HepG2 (cell line): ENCODE data around the gene HMHB1. TPM values are rescaled to one million over a fixed set of nuclear protein-coding genes. Genes with fewer than 3 reads are reported as not detected.

Experiments used
- ATAC-seq: fragments of 200-7000 bp; cut with Tn5 transposase; 3 replicates; pipeline ENCODE4 v1.9.1; 2020; ENCODE audit warnings: mild to moderate bottlenecking, moderate library complexity
- BruUV-seq: library from RNA; stranded (reverse); fragments of 400-500 nt; replicated peaks from 2 replicates; lab custom pipeline; 2021; lab: Mats Ljungman, UMichigan
- CTCF ChIA-PET: fragments of 300-600 bp; formaldehyde crosslinking; extraction: SDS; loops from one replicate; lab custom pipeline; 2021; ENCODE audit warnings: low total read pairs, inconsistent platforms, low intra/inter-chr PET ratio; lab: Yijun Ruan, JAX
- POLR2A ChIA-PET: fragments of 350-600 bp; sonication (Branson Sonifier 250); formaldehyde crosslinking; loops from one replicate; lab custom pipeline; 2020; ENCODE audit warnings: antibody characterized with exemption, inconsistent platforms; lab: Yijun Ruan, JAX
- DNase-seq: peaks from one replicate; pipeline ENCODE4 v3.0.0-alpha.2; 2015; ENCODE audit warnings: low spot score
- FAIRE-seq: peaks from 3 replicates; lab custom pipeline; 2011; peaks lifted over from hg19 to GRCh38; lab: Jason Lieb, UNC
- H2AFZ ChIP-seq: one replicate; pipeline ENCODE4 v1.6.1; 2011; ENCODE audit warnings: low read length, inconsistent platforms
- H3K27ac ChIP-seq: fragments of 300-600 bp; 3 replicates; pipeline ENCODE4 v1.8.0; 2011; ENCODE audit warnings: mixed run types, mild to moderate bottlenecking, mixed read lengths, low read length, inconsistent platforms; ENCODE audit not compliant: insufficient read depth; ENCODE audit errors: extremely low read length
- H3K27me3 ChIP-seq, 2 experiments: fragments of 200-600 bp in 1 of 2; 2 replicates in 1 of 2; 3 replicates in 1 of 2; pipeline versions ENCODE4 v1.6.0 to v1.8.0; 2011; ENCODE audit warnings: low read length in 2 of 2, mild to moderate bottlenecking in 2 of 2, moderate library complexity in 2 of 2, inconsistent platforms in 1 of 2; ENCODE audit not compliant: insufficient read depth in 2 of 2, control insufficient read depth in 1 of 2
- H3K36me3 ChIP-seq, 2 experiments: fragments of 200-600 bp in 1 of 2; replicated peaks in 1 of 2; 2 replicates in 1 of 2; 3 replicates in 1 of 2; pipeline versions ENCODE4 v1.5.1 to v1.8.0; 2011; ENCODE audit warnings: low read length in 2 of 2, inconsistent platforms in 1 of 2; ENCODE audit not compliant: insufficient read depth in 2 of 2, control insufficient read depth in 1 of 2
- H3K4me1 ChIP-seq: 2 replicates; pipeline ENCODE4 v1.5.1; 2012; ENCODE audit warnings: low read length, inconsistent platforms; ENCODE audit not compliant: insufficient read depth
- H3K4me2 ChIP-seq: 2 replicates; pipeline ENCODE4 v1.6.0; 2011; ENCODE audit warnings: low read depth, low read length, inconsistent platforms
- H3K4me3 ChIP-seq, 3 experiments: fragments of 200-600 bp in 1 of 3; sonication (generic), shearing (Covaris generic) in 1 of 3; replicated peaks in 1 of 3; 2 replicates each; pipeline ENCODE4 v1.5.1; 2011 to 2016; ENCODE audit warnings: low read length in 3 of 3, inconsistent platforms in 2 of 3, low read depth in 2 of 3, mild to moderate bottlenecking in 2 of 3, control low read depth in 1 of 3, mixed read lengths in 1 of 3; ENCODE audit not compliant: insufficient read depth in 1 of 3
- H3K79me2 ChIP-seq: one replicate; pipeline ENCODE4 v1.6.1; 2011; ENCODE audit warnings: low read length, inconsistent platforms; ENCODE audit not compliant: insufficient read depth
- H3K9ac ChIP-seq: 2 replicates; pipeline ENCODE4 v1.6.0; 2011; ENCODE audit warnings: mild to moderate bottlenecking, low read depth, low read length, inconsistent platforms; ENCODE audit not compliant: insufficient read depth
- H3K9me3 ChIP-seq: 2 replicates; pipeline ENCODE4 v1.5.1; 2012; ENCODE audit warnings: mild to moderate bottlenecking, low read length
- H4K20me1 ChIP-seq: 2 replicates; pipeline ENCODE4 v1.6.0; 2011; ENCODE audit warnings: inconsistent platforms, mild to moderate bottlenecking, low read length, moderate library complexity; ENCODE audit not compliant: insufficient read depth
- AGO1 ChIP-seq: fragments of 200-400 bp; formaldehyde crosslinking; IDR thresholded peaks from 2 replicates; pipeline ENCODE4 v1.6.1; 2017; ENCODE audit warnings: mild to moderate bottlenecking, low read depth, low read length, moderate library complexity; ENCODE audit not compliant: poor library complexity, severe bottlenecking
- CBX5 ChIP-seq: sonication (generic); formaldehyde crosslinking; IDR thresholded peaks from 2 replicates; pipeline ENCODE4 v1.4.0; 2020; ENCODE audit warnings: missing genetic modification reagents, borderline replicate concordance
- CEBPB ChIP-seq: IDR thresholded peaks from 2 replicates; pipeline ENCODE4 v1.6.1; 2011; ENCODE audit warnings: low read depth, low read length, improper control_type of control experiment, borderline replicate concordance
- EED ChIP-seq: sonication (generic); formaldehyde crosslinking; IDR thresholded peaks from 2 replicates; pipeline ENCODE4 v1.5.0; 2020; ENCODE audit warnings: mild to moderate bottlenecking, missing genetic modification reagents
- ERF ChIP-seq: IDR thresholded peaks from 2 replicates; pipeline ENCODE4 v1.6.1; 2018; ENCODE audit warnings: missing biosample characterization, missing genetic modification reagents
- FOSL2 ChIP-seq: sonication (generic); formaldehyde crosslinking; IDR thresholded peaks from 2 replicates; pipeline ENCODE4 v1.4.0; 2020; ENCODE audit warnings: missing genetic modification reagents
- GTF2F1 ChIP-seq: fragments of 150-350 bp; IDR thresholded peaks from 2 replicates; pipeline ENCODE4 v1.6.1; 2014; ENCODE audit warnings: low read length
- JDP2 ChIP-seq: sonication (generic); formaldehyde crosslinking; IDR thresholded peaks from 2 replicates; pipeline ENCODE4 v1.8.1; 2022; ENCODE audit warnings: missing genetic modification reagents, borderline replicate concordance
- KMT2A ChIP-seq: sonication (generic); formaldehyde crosslinking; IDR thresholded peaks from 2 replicates; pipeline ENCODE4 v1.4.0; 2020; ENCODE audit warnings: missing genetic modification reagents
- MXD4 ChIP-seq: IDR thresholded peaks from 2 replicates; pipeline ENCODE4 v1.6.1; 2016; ENCODE audit warnings: mild to moderate bottlenecking, missing biosample characterization, missing genetic modification reagents
- NFE2 ChIP-seq: sonication (generic); formaldehyde crosslinking; IDR thresholded peaks from 2 replicates; pipeline ENCODE4 v1.4.0; 2020; ENCODE audit warnings: missing genetic modification reagents
- NFE2L2 ChIP-seq: fragments of 150-350 bp; IDR thresholded peaks from 2 replicates; pipeline ENCODE4 v1.6.1; 2014; ENCODE audit warnings: low read length
- POLR2G ChIP-seq: fragments of 200-400 bp; formaldehyde crosslinking; IDR thresholded peaks from 2 replicates; pipeline ENCODE4 v1.6.1; 2018; ENCODE audit warnings: mild to moderate bottlenecking, low read depth, low read length, moderate library complexity
- PTBP1 ChIP-seq: fragments of 200-400 bp; formaldehyde crosslinking; IDR thresholded peaks from 2 replicates; pipeline ENCODE4 v1.6.1; 2018; ENCODE audit warnings: low read length, low read depth; ENCODE audit not compliant: poor library complexity, severe bottlenecking
- RNF2 ChIP-seq: fragments of 450-650 bp; conservative IDR thresholded peaks from 2 replicates; pipeline ENCODE4 v1.6.1; 2016; ENCODE audit warnings: low read depth
- TBX2 ChIP-seq: sonication (generic); formaldehyde crosslinking; IDR thresholded peaks from 2 replicates; pipeline ENCODE4 v1.5.0; 2020; ENCODE audit warnings: missing genetic modification reagents, mild to moderate bottlenecking, borderline replicate concordance
- ZFP62 ChIP-seq: sonication (generic); formaldehyde crosslinking; IDR thresholded peaks from 2 replicates; pipeline ENCODE4 v1.4.0; 2020; ENCODE audit warnings: missing genetic modification reagents
- ZFP82 ChIP-seq: sonication (generic); formaldehyde crosslinking; IDR thresholded peaks from 2 replicates; pipeline ENCODE4 v1.5.1; 2020; ENCODE audit warnings: mild to moderate bottlenecking, missing genetic modification reagents, borderline replicate concordance
- ZNF296 ChIP-seq: sonication (generic); formaldehyde crosslinking; conservative IDR thresholded peaks from 2 replicates; pipeline ENCODE4 v1.5.0; 2020; ENCODE audit warnings: mild to moderate bottlenecking, missing genetic modification reagents
- ZNF337 ChIP-seq: sonication (generic); formaldehyde crosslinking; IDR thresholded peaks from 2 replicates; pipeline ENCODE4 v1.5.1; 2020; ENCODE audit warnings: missing genetic modification reagents, low read depth, mild to moderate bottlenecking, borderline replicate concordance
- ZNF343 ChIP-seq: sonication (generic); formaldehyde crosslinking; IDR thresholded peaks from 2 replicates; pipeline ENCODE4 v1.4.0; 2020; ENCODE audit warnings: mild to moderate bottlenecking, missing genetic modification reagents
- ZNF703 ChIP-seq: sonication (generic); formaldehyde crosslinking; IDR thresholded peaks from 2 replicates; pipeline ENCODE4 v1.5.1; 2020; ENCODE audit warnings: missing genetic modification reagents, mild to moderate bottlenecking, moderate library complexity, borderline replicate concordance
- ZNF772 ChIP-seq: sonication (generic); formaldehyde crosslinking; IDR thresholded peaks from 2 replicates; pipeline ENCODE4 v1.5.0; 2020; ENCODE audit warnings: mild to moderate bottlenecking, missing genetic modification reagents
- ZNF773 ChIP-seq: sonication (generic); formaldehyde crosslinking; IDR thresholded peaks from 2 replicates; pipeline ENCODE4 v1.4.0; 2020; ENCODE audit warnings: missing genetic modification reagents, borderline replicate concordance
- ZSCAN12 ChIP-seq: sonication (generic); formaldehyde crosslinking; IDR thresholded peaks from 2 replicates; pipeline ENCODE4 v1.9.0; 2021; ENCODE audit warnings: mild to moderate bottlenecking, missing genetic modification reagents
- WGBS: methylation state at CpG from one replicate; pipeline ENCODE4 v1.1.6; 2017; ENCODE audit warnings: low lambda C conversion rate; 5-methylcytosine and 5-hydroxymethylcytosine counted together
- in situ Hi-C: cut with HindIII; loops from 2 replicates; pipeline ENCODE4 v1.10.0; 2017; ENCODE audit warnings: low pct_unique_long_range_greater_than_20kb; ENCODE audit not compliant: extremely low pct_ligation_motif_present
- intact Hi-C: fragments of 100-400 bp; cut with micrococcal nuclease; formaldehyde crosslinking; loops from one replicate; pipeline ENCODE4 v1.10.0; 2022; ENCODE audit not compliant: unreplicated experiment
- polyA plus RNA-seq, 8 experiments: library from polyadenylated mRNA; depleted of rRNA in 3 of 8; stranded (reverse) in 7 of 8; unstranded in 1 of 8; fragments of >200 nt; fragmentation: Illumina TruSeq in 4 of 8; extraction: Trizol in 4 of 8; gene quantifications; 2 replicates each; pipeline versions ENCODE4 v1.2.1 to v1.2.3, GENCODE V29; 2011 to 2016; ENCODE audit warnings: low read depth in 4 of 8, missing spikeins in 1 of 8, mixed read lengths in 1 of 8; ENCODE audit not compliant: insufficient read depth in 1 of 8
- total RNA-seq, 5 experiments: library from RNA; depleted of rRNA; stranded (reverse); fragments of >200 nt; fragmentation: Illumina TruSeq; extraction: Trizol; gene quantifications; 2 replicates each; pipeline ENCODE4 v1.2.3, GENCODE V29; 2016; ENCODE audit warnings: low read depth in 1 of 5

The HMHB1 gene
- total and polyA plus RNA-seq, 2 of the 13 experiments (the other 11 are each of a cell fraction or from before 2014, with no cell fraction given), result not detected

- TF ChIP-seq NFE2 (CRISPR knock-in tag), result no peak
- no peak for TF ChIP-seq ZNF343 (CRISPR knock-in tag)
- TF ChIP-seq POLR2G, result no peak
- no peak for TF ChIP-seq ZNF773 (CRISPR knock-in tag)
- TF ChIP-seq, all 625 proteins: peak for 0
These were observed 8.5 kb downstream of the HMHB1 start (continued) for GRCh38 chr5:143820451-143820850.

- ATAC-seq, result peak; percentile 100
- Histone ChIP-seq H3K9me3 (no peaks in the 10 kb centered on the region), H3K27me3 (no peaks in the 10 kb centered on the region; a peak in 1 of 5 replicates), H3K4me1 (peaks cover 14% of the 10 kb centered on the region; the same call in 1 of the 2 replicates), H3K27ac (no peak overlapping the region), H3K79me2 (no peaks in the 10 kb centered on the region), H3K9ac (no peak overlapping the region), H2AFZ (no peak overlapping the region), H4K20me1 (no peaks in the 10 kb centered on the region), H3K4me2 (no peak overlapping the region; the same call in 1 of the 2 replicates), H3K4me3 (no peak overlapping the region), H3K36me3 (no peaks in the 10 kb centered on the region)
- intact Hi-C loops, result loop anchor here (1.0 to 10.0 kb wide), 7 partner anchors 177 to 903 kb away; no protein-coding TSS in a partner anchor
- BruUV-seq, result no TSS peak
- peak; percentile 68 for DNase-seq
- CTCF ChIA-PET, result interaction anchor here (0.9 to 1.7 kb wide), 2 partner anchors 822 to 910 kb away, joined by 3 read pairs; no protein-coding TSS in a partner anchor
- WGBS, result 6% methylated on average over 7 of the region's 8 CpGs
- in situ Hi-C loops, result loop anchor here (5.0 to 25.0 kb wide), 3 partner anchors 388 to 800 kb away; no protein-coding TSS in a partner anchor
- peak; percentile 91 for FAIRE-seq
- POLR2A ChIA-PET, result no interaction called here
- TF ChIP-seq JDP2 (CRISPR knock-in tag) (no peak), GTF2F1 (no peak), AGO1 (no peak), ZFP82 (no peak), MXD4 (CRISPR knock-in tag) (no peak), RNF2 (no peak), CEBPB (no peak), ZNF772 (CRISPR knock-in tag) (no peak), CBX5 (peak; percentile 69; the same call in 1 of the 2 replicates), ZNF703 (CRISPR knock-in tag) (no peak), PTBP1 (no peak), ERF (peak; percentile 38; the same call in 1 of the 2 replicates), NFE2L2 (no peak), EED (CRISPR knock-in tag) (no peak), ZFP62 (CRISPR knock-in tag) (no peak), ZSCAN12 (no peak), ZNF296 (CRISPR knock-in tag) (no peak), TBX2 (CRISPR knock-in tag) (no peak), FOSL2 (CRISPR knock-in tag) (peak; percentile 57), KMT2A (CRISPR knock-in tag) (no peak), ZNF337 (CRISPR knock-in tag) (no peak)
These were observed 13.1 kb downstream of the HMHB1 start for GRCh38 chr5:143824851-143825720.
